GM21515 (cell line): ENCODE results near the gene RREB1.
A peak's percentile ranks its signal among the peaks of the same experiment; 100 is the strongest.

Experiments used
- ATAC-seq: cut with Tn5 transposase; IDR thresholded peaks from one replicate; pipeline ENCODE4 v1.9.1; 2021; ENCODE audit not compliant: unreplicated experiment

RREB1 gene

GRCh38 chr6:7107578-7108195 is at the start of gene RREB1:
RREB1 (plus strand) TSS chr6:7107961; CDS start chr6:7181912, 73,951 bp downstream.
- ATAC-seq: peak; percentile 51

GRCh38 chr6:7058250-7058923 is 49.4 kb upstream of the RREB1 start:
- no peak for ATAC-seq

GRCh38 chr6:7060769-7061516 is 46.8 kb upstream of the RREB1 start:
- ATAC-seq: no peak

GRCh38 chr6:7062451-7063162 is 45.2 kb upstream of the RREB1 start:
- no peak for ATAC-seq

- ATAC-seq: no peak
Observed at GRCh38 chr6:7067305-7067704, 40.5 kb upstream of the RREB1 start.

GRCh38 chr6:7071405-7071804 is 36.4 kb upstream of the RREB1 start:
- ATAC-seq: no peak

GRCh38 chr6:7073082-7073820 is 34.5 kb upstream of the RREB1 start:
- ATAC-seq: no peak

- peak; percentile 97 for ATAC-seq
Observed at GRCh38 chr6:7073821-7074525, 33.8 kb upstream of the RREB1 start.

GRCh38 chr6:7074870-7075269 is 32.9 kb upstream of the RREB1 start:
- ATAC-seq: no peak

GRCh38 chr6:7075341-7076000 is 32.3 kb upstream of the RREB1 start:
- no peak for ATAC-seq

GRCh38 chr6:7077856-7078255 is 29.9 kb upstream of the RREB1 start:
- no peak for ATAC-seq

GRCh38 chr6:7078856-7079255 is 28.9 kb upstream of the RREB1 start:
- ATAC-seq: no peak

- no peak for ATAC-seq
Observed at GRCh38 chr6:7080311-7080710, 27.4 kb upstream of the RREB1 start.

- ATAC-seq: peak; percentile 39
Observed at GRCh38 chr6:7085911-7086310, 21.9 kb upstream of the RREB1 start.

GRCh38 chr6:7086488-7086887 is 21.3 kb upstream of the RREB1 start:
- ATAC-seq: peak; percentile 60

- ATAC-seq: peak; percentile 2
Observed at GRCh38 chr6:7087066-7087465, 20.7 kb upstream of the RREB1 start.

GRCh38 chr6:7087491-7087979 is 20.2 kb upstream of the RREB1 start:
- peak; percentile 45 for ATAC-seq

GRCh38 chr6:7088076-7088742 is 19.6 kb upstream of the RREB1 start:
- no peak for ATAC-seq

- ATAC-seq: no peak
Observed at GRCh38 chr6:7098993-7099392, 8.8 kb upstream of the RREB1 start.
